HL-60 (cell line): ENCODE measurements around the gene GPHN.

Experiments used
- DNase-seq, 2 experiments: peaks; one replicate each; pipeline ENCODE4 v3.0.0-alpha.2; 2010 to 2020; ENCODE audit warnings: low read depth in 1 of 2, low spot score in 1 of 2
- H3K27ac ChIP-seq: fragments of 250-450 bp; sonication (Bioruptor Pico); replicated peaks from 2 replicates; pipeline ENCODE4 v1.5.1; 2020; ENCODE audit warnings: mild to moderate bottlenecking, moderate library complexity
- H3K27me3 ChIP-seq: fragments of 250-450 bp; sonication (Bioruptor Pico); 2 replicates; pipeline ENCODE4 v1.5.1; 2021; ENCODE audit warnings: mild to moderate bottlenecking, moderate library complexity; ENCODE audit not compliant: insufficient read depth, poor library complexity, severe bottlenecking
- H3K4me3 ChIP-seq: replicated peaks from 2 replicates; pipeline ENCODE4 v1.5.1; 2011; ENCODE audit warnings: mild to moderate bottlenecking, control low read depth, low read length; ENCODE audit not compliant: insufficient read depth
- CTCF ChIP-seq: IDR thresholded peaks from one replicate; pipeline ENCODE4 v1.5.1; 2011; ENCODE audit warnings: low read length, control low read depth, inconsistent platforms; ENCODE audit not compliant: insufficient read depth
- GABPA ChIP-seq: IDR thresholded peaks from 2 replicates; pipeline ENCODE4 v1.6.1; 2012; ENCODE audit warnings: low read depth
- POLR2AphosphoS5 ChIP-seq: IDR thresholded peaks from 2 replicates; pipeline ENCODE4 v1.6.1; 2012; ENCODE audit warnings: low read depth
- REST ChIP-seq: IDR thresholded peaks from 2 replicates; pipeline ENCODE4 v1.6.1; 2012; ENCODE audit warnings: low read depth; ENCODE audit not compliant: insufficient replicate concordance
- SPI1 ChIP-seq: IDR thresholded peaks from 2 replicates; pipeline ENCODE4 v1.6.1; 2012; ENCODE audit warnings: low read depth, mild to moderate bottlenecking, borderline replicate concordance

GPHN gene

GRCh38 chr14:66979101-66979974, 471.4 kb downstream of the GPHN start:
- TF ChIP-seq REST (no peak), CTCF (no peak), POLR2AphosphoS5 (no peak), SPI1 (no peak), GABPA (no peak)
- Histone ChIP-seq H3K4me3 (no peak overlapping the region), H3K27me3 (no peaks in the 10 kb centered on the region), H3K27ac (no peak overlapping the region)
- no peak for DNase-seq

- TF ChIP-seq REST (no peak), SPI1 (no peak), GABPA (no peak), POLR2AphosphoS5 (no peak), CTCF (no peak)
- Histone ChIP-seq H3K27me3 (no peaks in the 10 kb centered on the region), H3K4me3 (no peak overlapping the region), H3K27ac (no peak overlapping the region)
- no peak for DNase-seq
These were observed 474.3 kb downstream of the GPHN start for GRCh38 chr14:66982247-66982646.

- DNase-seq = no peak
- Histone ChIP-seq H3K4me3 (no peak overlapping the region), H3K27ac (no peak overlapping the region), H3K27me3 (no peaks in the 10 kb centered on the region)
- TF ChIP-seq REST (no peak), GABPA (no peak), SPI1 (no peak), POLR2AphosphoS5 (no peak), CTCF (no peak)
These were observed 484.8 kb downstream of the GPHN start for GRCh38 chr14:66992776-66993175.
